Muscle layer of colon (tissue), 2 donors: ENCODE data around the gene TRRAP.

ENCODE experiments used
- H3K27ac ChIP-seq: one replicate; pipeline ENCODE4 v1.7.0; 2013; ENCODE audit warnings: low read depth, mild to moderate bottlenecking, low read length, moderate library complexity
- H3K27me3 ChIP-seq, 2 donors: one replicate each; pipeline ENCODE4 v1.7.0; 2013; ENCODE audit warnings: low read length in 2 of 2, mild to moderate bottlenecking in 2 of 2; ENCODE audit not compliant: insufficient read depth in 2 of 2, control insufficient read depth in 1 of 2
- H3K36me3 ChIP-seq: one replicate; pipeline ENCODE4 v1.7.0; 2013; ENCODE audit warnings: mild to moderate bottlenecking, low read length; ENCODE audit not compliant: insufficient read depth
- H3K4me1 ChIP-seq: one replicate; pipeline ENCODE4 v1.7.0; 2013; ENCODE audit warnings: mild to moderate bottlenecking, low read length; ENCODE audit not compliant: insufficient read depth
- H3K4me3 ChIP-seq, 2 donors: one replicate each; pipeline ENCODE4 v1.7.0; 2013; ENCODE audit warnings: low read length in 2 of 2, low read depth in 1 of 2, mild to moderate bottlenecking in 1 of 2, moderate library complexity in 1 of 2
- H3K9ac ChIP-seq: one replicate; pipeline ENCODE4 v1.7.0; 2013; ENCODE audit warnings: low read length
- H3K9me3 ChIP-seq: one replicate; pipeline ENCODE4 v1.7.0; 2013; ENCODE audit warnings: mild to moderate bottlenecking, low read length
- donor health status: abdominal sarcoma.
- donor health status: Adenocarcinoma of cecum.

TRRAP gene

GRCh38 chr7:99011341-99011705, 133.0 kb downstream of the TRRAP start:
- no peak overlapping the region for H3K9ac ChIP-seq
- H3K27ac ChIP-seq, result no peak overlapping the region
- H3K4me1 ChIP-seq, result no peaks in the 10 kb centered on the region
- no peak overlapping the region for H3K4me3 ChIP-seq
- no peaks in the 10 kb centered on the region for H3K9me3 ChIP-seq
- no peaks in the 10 kb centered on the region for H3K27me3 ChIP-seq
- H3K36me3 ChIP-seq, result peaks cover 80% of the 10 kb centered on the region

- H3K36me3 ChIP-seq, result peaks cover 75% of the 10 kb centered on the region
- no peaks in the 10 kb centered on the region for H3K9me3 ChIP-seq
- no peaks in the 10 kb centered on the region for H3K27me3 ChIP-seq
- no peak overlapping the region for H3K9ac ChIP-seq
- no peaks in the 10 kb centered on the region for H3K4me1 ChIP-seq
- H3K27ac ChIP-seq, result no peak overlapping the region
- H3K4me3 ChIP-seq, result no peak overlapping the region
Observed at GRCh38 chr7:99011706-99012404, 133.5 kb downstream of the TRRAP start.

- no peak overlapping the region for H3K9ac ChIP-seq
- H3K9me3 ChIP-seq, result no peaks in the 10 kb centered on the region
- no peaks in the 10 kb centered on the region for H3K27me3 ChIP-seq
- H3K4me3 ChIP-seq, result no peak overlapping the region
- no peaks in the 10 kb centered on the region for H3K4me1 ChIP-seq
- H3K36me3 ChIP-seq, result peaks cover 72% of the 10 kb centered on the region
- no peak overlapping the region for H3K27ac ChIP-seq
Observed at GRCh38 chr7:99012722-99013121, 134.4 kb downstream of the TRRAP start.

GRCh38 chr7:99013266-99014112, 135.2 kb downstream of the TRRAP start:
- peaks cover 66% of the 10 kb centered on the region for H3K36me3 ChIP-seq
- H3K27me3 ChIP-seq, result no peaks in the 10 kb centered on the region
- H3K9me3 ChIP-seq, result no peaks in the 10 kb centered on the region

GRCh38 chr7:99014113-99014985, 136.0 kb downstream of the TRRAP start:
- Histone ChIP-seq H3K4me3 (no peak overlapping the region), H3K27ac (no peak overlapping the region), H3K27me3 (no peaks in the 10 kb centered on the region), H3K9ac (no peak overlapping the region), H3K36me3 (peaks cover 57% of the 10 kb centered on the region), H3K9me3 (no peaks in the 10 kb centered on the region), H3K4me1 (no peaks in the 10 kb centered on the region)

More at GRCh38 chr7:99013266-99014112, 135.2 kb downstream of the TRRAP start:
- H3K4me3 ChIP-seq, result no peak overlapping the region
- H3K9ac ChIP-seq, result no peak overlapping the region
- no peak overlapping the region for H3K27ac ChIP-seq
- H3K4me1 ChIP-seq, result no peaks in the 10 kb centered on the region

GRCh38 chr7:99016196-99016595, 137.9 kb downstream of the TRRAP start:
- no peak overlapping the region for H3K27ac ChIP-seq
- no peak overlapping the region for H3K4me3 ChIP-seq
- H3K27me3 ChIP-seq, result no peaks in the 10 kb centered on the region
- H3K9me3 ChIP-seq, result no peaks in the 10 kb centered on the region
- H3K9ac ChIP-seq, result no peak overlapping the region
- no peaks in the 10 kb centered on the region for H3K4me1 ChIP-seq
- H3K36me3 ChIP-seq, result peaks cover 59% of the 10 kb centered on the region

GRCh38 chr7:99019523-99020412, 141.4 kb downstream of the TRRAP start:
- Histone ChIP-seq H3K9ac (no peak overlapping the region), H3K4me1 (no peaks in the 10 kb centered on the region), H3K27me3 (no peaks in the 10 kb centered on the region), H3K27ac (no peak overlapping the region), H3K36me3 (peaks cover 23% of the 10 kb centered on the region), H3K9me3 (no peaks in the 10 kb centered on the region), H3K4me3 (no peak overlapping the region)

GRCh38 chr7:99020413-99020715, 142.0 kb downstream of the TRRAP start:
- Histone ChIP-seq H3K4me3 (no peak overlapping the region), H3K9ac (no peak overlapping the region), H3K27ac (no peak overlapping the region), H3K4me1 (no peaks in the 10 kb centered on the region), H3K9me3 (no peaks in the 10 kb centered on the region), H3K27me3 (no peaks in the 10 kb centered on the region), H3K36me3 (peaks cover 19% of the 10 kb centered on the region)

- Histone ChIP-seq H3K4me1 (no peaks in the 10 kb centered on the region), H3K9me3 (peaks cover 4% of the 10 kb centered on the region), H3K36me3 (peaks cover 13% of the 10 kb centered on the region), H3K27me3 (no peaks in the 10 kb centered on the region), H3K9ac (no peak overlapping the region), H3K27ac (no peak overlapping the region), H3K4me3 (no peak overlapping the region)
Observed at GRCh38 chr7:99021941-99022560, 143.7 kb downstream of the TRRAP start.

GRCh38 chr7:99024066-99024465, 145.7 kb downstream of the TRRAP start:
- H3K9me3 ChIP-seq, result peaks cover 4% of the 10 kb centered on the region
- H3K27me3 ChIP-seq, result no peaks in the 10 kb centered on the region
- no peaks in the 10 kb centered on the region for H3K4me1 ChIP-seq
- H3K9ac ChIP-seq, result no peak overlapping the region
- H3K36me3 ChIP-seq, result peaks cover 21% of the 10 kb centered on the region
- H3K27ac ChIP-seq, result no peak overlapping the region
- H3K4me3 ChIP-seq, result no peak overlapping the region
